ENCODE data around the gene PRR12.

GRCh38 chr19:49637821-49638738 lies 47.1 kb downstream of the PRR12 start:
- TF ChIP-seq CTCF (conservative IDR thresholded peaks at IDR 0.05) (no peak), EZH2 (IDR thresholded peaks at IDR 0.05; ENCODE audit: low read depth) (no peak)

All from PC-9 (cell line).